Activated T-cell treated with anti-CD3 and anti-CD28 coated beads for 4 hours (primary cell): ENCODE data around the gene MAST4.

Experiments
- DNase-seq: peaks from one replicate; pipeline ENCODE4 v3.0.0-alpha.2; 2020

Gene MAST4

DNA sequence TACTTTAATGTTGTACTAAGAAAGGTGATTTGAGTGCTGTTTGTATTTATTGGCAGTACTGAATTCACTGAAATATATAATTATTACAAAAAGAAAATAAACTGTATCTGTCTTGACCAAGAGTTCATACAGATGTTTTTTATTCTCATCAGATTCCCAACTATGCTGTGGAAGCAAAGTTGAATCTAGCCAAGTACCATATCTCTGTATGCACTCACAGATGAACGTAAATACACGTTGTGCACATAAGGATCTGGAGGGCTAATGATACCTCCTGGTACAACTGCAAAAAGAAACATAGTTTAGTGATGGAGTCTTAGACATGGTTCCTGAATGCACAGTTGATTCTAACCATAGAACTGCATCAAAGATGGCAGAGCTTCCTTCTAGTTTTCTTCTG lies 431.0 kb downstream of the MAST4 start:
- DNase-seq: no peak

DNA sequence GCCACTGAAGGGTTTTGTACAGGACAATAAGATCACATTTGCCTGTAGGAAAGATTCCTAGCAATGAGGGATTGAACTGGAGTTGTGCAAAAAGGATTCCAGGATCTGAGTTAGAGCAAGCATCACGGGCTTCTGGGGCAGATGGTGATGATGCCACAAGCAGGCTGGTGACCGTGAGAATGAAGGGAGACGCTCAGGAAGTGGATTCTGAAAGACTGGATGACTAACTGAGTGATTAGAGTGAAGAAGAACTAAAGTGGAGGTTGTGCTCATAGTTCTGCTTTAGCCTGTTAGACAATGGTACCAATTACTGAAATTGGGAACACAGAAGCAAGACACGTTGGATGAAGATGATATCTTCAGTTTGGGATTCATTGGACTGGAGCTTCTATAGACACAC lies 432.2 kb downstream of the MAST4 start:
- DNase-seq: no peak

DNA sequence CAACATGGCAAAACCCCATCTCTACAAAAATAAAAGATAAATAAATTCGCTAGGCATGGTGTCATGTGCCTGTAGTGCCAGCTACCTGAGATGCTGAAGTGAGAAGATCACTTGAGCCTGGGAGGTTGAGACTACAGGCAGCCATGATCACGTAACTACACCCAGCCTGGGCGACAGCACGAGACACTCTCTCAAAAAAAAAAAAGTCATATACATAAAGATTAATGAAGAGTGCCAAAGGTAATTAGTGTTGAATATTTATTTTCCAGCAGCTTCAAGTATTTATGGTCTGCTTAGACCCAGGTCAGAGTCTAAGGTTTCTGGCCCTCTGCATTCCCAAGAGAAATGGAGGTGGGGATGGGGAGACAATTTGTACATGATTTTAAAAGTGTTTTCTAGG lies 432.7 kb downstream of the MAST4 start:
- no peak for DNase-seq

DNA sequence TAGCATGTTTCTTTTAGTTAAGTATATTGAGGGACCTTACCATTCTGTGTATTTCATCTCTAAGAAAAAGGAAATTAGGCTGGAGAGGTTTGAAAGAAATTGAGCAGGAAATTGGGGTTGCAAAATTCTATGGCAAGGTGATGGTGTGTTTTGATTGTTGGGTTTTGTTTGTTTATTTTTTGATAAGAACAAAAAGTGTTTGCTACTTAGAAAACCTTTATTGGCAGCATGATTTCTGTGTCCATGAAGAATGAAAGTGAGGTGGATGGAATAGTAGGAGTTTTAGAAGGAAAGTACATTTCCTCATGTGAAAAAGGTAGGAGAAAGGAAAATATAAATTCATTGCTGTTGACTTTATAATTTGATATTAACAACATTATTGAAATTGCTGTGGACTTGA lies 433.3 kb downstream of the MAST4 start:
- DNase-seq: no peak

DNA sequence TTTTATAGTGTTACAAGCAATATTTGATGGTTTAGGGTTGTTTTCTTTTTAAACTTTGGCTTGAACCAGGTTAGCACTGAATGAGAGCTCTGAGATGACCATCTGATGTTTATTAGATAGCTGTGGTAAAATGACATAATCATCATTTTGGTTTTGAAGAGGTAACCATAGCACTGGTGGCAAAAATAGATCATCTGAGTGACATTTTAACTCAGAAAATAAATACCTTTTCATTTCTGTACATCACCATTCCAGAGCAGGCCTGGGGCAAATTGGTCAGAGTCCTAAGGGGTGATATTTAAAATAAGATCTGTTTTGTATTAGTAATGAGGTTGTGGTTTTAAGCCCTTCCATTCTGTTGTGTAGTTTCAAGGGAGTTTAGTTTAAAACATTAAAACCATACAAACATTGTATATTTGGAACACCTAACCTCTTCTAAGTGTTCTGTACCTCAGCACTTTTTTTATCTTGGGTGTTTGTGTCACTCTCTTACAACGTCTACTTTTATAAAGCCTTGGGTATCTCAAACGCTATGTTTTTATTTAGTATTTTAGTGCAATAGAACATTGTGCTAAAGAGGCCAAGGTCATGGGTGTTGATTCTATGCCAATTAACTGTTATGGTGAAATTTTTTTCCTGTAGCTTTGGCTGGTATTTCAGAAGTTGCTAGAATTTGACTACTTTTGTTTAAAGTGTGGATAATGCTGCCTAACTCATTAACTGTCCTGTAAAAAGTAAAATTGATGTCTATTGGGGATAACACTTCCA lies 434.3 kb downstream of the MAST4 start:
- no peak for DNase-seq

DNA sequence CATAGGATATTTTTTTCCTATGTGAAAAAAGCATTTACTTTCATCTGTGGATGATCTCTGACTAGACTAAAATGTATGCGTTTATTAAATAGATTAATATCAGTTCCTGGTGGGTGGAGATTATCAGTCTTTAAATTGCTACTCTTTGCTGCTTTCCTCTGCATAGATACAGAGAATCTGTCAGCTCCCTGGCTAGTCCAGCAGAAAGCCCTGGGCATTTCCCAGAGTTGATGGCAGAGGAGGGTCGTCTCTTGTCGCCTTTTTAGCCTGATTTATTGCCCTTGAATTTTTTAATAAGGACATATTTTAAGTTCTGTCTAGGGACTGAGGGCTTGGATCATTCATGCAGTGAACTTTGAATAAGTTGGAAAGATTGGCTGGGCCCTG lies 434.9 kb downstream of the MAST4 start:
- no peak for DNase-seq

DNA sequence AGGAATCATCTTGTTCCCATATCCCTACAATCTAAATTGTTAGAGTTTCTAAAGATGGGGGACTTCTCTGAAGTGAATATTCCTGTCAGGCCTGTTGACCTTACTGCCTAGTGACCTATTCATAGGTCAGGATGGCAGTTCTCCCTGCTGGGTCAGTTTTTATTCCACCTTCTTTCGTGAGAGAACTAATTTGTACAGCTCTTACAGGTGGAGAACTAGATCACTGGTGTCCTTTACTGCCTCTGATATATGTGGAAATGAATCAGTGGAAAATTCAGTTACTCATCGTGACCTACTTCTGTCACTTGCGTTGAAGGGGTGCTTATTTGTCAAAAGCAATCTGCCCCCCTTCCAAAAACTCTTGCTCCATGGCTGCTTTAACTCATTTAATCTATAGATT lies 435.5 kb downstream of the MAST4 start:
- DNase-seq: no peak

DNA sequence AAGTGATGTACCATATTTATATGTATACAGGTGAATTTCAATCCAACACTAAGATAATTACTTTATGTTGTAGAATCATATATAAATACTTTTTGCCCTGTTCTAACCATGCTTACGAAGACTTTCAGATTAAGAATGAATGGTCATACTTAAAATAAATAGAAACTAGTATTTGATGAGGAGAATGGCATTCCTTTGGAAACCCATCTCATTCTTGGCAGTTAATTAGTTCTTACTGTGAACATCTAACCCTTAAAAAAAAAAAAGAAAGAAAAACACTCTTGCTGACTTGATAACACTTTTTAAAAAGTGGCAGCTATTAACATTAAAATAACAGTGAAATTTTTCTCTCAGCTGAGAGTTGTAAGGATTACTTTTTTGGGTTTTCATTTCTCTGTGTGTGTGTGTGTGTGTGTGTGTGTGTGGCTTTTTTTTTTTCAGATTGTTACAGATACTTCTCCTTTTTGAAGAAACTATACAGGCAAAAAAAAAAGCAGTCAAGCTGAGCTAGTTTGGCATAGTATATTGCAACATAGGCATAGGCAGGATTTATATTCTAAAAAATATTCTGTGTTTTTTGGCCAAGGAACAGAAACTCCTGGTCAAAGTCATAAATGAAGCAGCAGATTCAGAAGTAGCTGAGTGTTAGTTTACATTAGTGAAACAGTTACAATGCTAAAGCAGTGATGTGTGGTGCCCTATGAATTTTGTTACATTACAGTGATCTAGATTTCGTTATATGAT lies 436.9 kb downstream of the MAST4 start:
- no peak for DNase-seq

DNA sequence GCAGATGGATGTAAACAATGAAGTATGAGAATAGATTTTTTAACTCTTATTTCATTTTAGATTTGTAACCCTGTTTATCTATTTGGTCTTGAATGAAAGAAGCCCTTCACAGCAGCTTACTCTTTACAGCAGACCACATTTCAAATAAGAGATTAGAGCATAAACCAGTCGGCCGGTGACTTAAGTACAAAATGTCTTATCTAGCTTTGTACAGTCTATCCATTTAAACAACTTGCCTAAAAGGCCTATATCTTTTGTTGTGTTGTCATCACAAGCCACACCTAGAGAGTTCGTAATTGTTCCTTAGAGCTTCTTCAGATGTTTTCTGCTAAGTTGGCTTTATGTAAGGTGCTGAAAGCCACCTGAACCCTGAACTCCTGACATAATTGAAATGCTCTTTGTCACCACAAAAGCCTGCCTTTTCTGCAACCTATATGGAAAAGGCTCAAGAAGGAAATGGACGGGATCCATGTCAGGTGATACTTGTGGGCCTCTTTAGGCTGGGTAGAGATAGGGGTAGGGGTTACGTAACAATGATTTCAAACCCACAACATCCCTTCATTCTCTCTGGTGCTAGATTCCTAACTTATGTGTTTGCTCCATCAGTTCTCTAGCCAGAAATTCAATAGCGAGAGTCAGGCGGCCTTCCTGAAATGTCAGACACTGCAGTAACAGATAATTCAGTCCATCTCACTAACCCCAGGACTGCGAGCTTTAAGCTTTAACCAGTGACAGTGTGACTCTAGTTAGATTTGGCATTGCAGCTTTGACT lies 437.9 kb downstream of the MAST4 start:
- DNase-seq: no peak

DNA sequence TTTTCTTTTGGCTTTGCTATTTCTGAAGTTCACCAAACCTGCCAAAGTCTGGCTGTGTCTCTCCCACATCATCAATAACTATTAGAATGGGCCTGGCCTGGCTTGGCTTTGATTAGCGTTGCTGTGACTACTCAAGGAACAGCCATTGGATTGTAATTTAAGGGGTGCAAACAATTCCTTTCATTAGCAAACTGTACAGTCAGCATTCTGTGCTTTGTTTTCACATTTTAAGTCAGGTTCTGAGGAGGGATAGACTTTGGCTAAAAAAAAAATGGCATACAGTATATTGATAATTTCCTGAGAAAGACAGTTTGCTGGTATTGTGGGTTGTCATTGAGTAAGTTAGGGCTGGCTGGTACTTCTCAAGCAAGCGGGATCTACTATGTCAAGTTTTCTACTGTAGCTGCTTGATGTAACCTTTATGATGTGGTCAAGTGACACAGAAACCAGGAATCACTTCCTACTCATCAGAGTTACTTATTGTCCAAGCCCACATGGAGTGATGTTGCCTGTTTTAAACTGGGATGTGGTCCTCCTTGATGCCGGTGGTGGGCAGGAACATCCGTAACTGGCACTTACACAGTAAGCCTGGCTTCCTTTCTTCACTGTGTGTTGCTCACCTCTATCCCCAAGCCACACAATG lies 439.0 kb downstream of the MAST4 start:
- DNase-seq: no peak

DNA sequence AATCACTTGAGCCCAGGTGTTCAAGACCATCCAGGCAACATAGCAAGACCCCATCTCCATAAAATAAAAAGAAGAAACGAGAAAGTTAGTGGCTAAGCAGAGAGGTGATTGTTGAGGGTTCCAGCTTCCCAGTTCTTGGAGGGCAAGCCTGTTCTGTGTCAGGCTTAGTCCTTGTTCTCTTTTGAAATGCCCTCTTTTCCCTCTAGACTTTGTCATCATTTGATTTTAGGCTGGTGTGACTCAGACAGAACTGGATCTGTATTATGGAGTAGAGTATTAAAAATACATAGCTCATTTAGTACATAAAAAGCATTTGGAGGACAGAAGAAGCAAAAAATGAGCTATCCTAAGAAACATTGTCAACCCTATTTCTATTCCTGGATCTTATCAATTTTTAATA lies 441.0 kb downstream of the MAST4 start:
- no peak for DNase-seq

DNA sequence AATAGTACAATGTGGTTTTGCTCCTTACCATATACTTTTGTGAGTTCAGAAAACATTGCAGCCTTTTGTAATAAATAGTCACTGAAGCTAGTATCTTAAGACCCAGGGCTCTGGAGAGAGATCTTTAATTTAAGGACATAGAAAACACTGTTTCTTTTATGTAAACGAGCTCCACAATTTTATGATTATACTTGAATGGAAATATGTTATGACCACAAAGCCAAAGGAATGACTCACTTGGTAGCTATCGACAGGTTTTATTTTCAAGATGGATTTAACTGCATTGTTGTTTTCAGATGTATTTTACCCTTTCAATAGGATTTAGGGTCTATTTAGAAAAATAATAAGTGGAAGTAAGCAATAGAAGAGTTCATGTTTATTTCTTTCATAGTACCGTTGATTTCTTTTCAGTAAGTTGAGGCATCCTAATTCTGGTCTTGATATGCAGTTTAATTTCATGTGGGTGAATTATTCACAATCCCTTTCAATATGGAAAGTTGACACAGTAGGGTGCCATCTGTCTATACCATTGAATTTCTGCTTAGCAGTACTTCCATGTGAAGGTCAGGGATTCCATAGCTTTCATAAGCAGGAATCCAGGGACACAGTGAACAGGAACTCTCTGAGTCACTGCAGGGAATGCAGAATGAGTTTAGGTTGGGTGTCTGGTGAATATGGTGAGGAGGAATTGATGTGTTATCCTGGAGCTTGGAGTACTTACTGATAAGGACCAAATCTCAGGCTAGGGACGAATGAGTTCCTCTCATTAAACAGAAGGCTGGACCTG lies 442.8 kb downstream of the MAST4 start:
- no peak for DNase-seq

DNA sequence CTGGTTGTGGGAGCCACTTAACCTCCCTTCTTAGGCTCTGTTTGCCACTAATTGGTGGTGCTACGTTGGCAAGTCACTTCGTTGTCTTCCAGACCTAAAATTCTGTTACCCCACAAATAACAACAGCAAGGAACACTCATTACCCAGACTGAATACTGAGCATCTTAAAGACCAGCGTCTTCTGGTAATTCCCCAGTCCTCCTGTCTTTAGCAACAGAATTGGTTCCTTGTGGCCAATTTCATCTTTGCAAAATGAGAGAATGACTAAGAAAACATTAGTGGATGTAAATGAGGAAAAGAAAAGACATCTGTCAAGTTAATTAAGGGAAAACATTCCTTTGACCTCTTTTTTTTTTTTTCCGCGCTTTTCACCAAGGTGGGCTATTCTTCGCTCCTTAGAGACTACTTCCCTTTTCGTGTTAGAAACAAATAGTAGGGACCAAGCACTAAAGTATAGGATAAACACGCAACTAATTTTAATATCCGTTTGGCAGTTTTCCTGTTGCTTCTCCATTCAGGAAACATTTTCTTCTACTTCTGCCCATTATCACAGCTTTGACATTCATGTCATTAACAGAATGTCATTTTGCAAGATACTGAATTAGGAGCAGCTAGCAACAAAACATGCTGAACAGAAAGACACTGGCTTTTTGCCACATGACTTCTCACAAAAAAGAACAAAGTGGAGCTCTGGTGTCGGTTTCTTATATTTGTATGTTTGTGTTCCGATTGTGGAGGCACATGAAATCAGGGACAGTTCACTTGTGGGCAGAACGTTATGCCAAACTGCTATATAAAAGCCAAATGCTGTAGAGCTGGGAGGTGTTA lies 446.2 kb downstream of the MAST4 start:
- no peak for DNase-seq

DNA sequence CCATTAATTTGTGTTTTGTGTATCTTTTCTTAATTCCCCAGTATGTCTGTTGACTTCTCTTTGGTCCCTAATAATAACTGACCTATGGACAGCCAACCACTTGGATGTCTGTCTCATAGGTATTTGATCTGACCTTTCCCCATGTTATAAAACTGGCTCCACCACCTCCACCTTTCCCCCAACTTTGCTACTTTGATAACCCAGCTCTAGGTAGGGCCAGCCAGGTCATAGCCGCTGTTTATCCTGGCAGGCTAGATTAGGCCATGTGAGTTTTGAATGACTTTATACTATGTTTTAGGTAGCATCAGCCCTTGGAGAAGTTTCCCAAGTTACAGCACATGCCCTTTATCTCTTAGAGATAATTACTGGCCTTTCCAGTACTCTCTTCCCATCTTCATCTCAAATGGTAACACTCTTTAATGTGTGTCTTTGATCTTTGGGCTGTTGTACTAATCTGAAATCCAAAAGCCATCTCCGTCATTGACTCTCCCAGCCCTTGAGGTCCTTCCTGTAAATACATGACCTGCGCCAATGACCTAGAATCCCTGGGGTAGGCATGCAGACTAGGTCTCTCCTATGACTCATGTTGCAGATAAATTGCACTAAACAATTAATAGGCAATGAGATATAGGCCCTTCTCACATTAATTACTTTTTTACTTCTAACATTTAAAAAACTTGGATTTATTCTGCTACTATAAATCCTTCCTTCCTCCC lies 447.8 kb downstream of the MAST4 start:
- DNase-seq: no peak

DNA sequence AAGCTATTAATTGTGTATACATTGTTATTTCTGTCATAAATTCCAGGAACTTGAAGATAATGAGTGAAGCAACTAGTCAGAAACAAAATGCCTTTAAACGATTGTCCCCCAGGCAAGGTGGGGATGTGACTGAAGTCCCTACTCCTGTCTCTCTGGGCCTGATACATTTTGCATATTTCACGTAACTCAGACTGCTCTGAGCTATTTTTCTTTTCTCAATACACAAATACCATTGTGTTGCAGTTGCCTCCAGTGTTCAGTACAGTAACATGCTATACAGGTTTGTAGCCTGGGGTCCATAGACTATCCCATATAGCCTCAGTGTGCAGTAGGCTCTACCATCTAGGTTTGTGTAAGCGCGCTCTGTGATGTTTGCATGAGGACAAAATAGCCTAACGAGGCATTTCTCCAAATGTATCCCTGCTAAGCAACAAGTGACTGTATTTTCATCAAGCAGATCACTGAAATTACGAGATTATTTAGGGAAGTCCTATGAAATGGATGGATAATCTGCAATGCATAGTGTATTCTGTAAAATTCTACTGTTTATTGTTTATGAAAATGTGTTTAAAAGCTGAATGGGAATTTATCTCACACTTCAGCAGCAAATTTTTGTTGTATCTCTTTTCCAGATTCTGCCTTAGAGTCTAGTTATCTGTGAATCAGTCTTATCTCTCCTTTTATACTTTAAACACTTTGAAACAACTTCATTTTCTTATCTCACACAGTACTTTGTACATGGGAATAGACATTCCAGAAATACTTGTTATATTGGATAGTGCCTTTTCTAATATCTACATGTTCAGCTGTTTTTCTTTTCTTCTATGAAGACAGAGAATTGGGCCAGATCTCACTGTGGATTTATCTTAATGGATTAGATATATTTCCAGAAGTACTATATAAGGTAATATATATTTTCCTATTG lies 449.9 kb downstream of the MAST4 start:
- no peak for DNase-seq

DNA sequence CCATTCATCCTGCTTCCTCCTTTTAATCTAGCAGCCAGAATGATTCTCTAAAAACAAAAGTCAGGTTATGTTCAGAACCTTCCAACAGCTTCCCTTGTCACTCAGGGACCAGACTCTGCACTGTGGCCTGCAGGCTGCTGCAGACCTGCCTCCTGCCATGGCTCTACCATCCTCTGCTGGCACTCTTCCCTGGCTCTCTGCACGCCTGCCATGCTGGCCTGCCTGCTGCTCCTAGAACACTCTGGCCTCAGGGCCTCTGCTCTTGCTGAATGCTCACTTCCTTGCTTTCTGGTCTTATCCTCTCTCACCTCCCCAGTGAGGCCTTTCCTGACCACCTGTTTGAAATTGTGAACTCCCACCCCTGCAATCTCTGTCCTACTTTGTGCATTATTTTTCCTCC lies 451.0 kb downstream of the MAST4 start:
- DNase-seq: no peak

DNA sequence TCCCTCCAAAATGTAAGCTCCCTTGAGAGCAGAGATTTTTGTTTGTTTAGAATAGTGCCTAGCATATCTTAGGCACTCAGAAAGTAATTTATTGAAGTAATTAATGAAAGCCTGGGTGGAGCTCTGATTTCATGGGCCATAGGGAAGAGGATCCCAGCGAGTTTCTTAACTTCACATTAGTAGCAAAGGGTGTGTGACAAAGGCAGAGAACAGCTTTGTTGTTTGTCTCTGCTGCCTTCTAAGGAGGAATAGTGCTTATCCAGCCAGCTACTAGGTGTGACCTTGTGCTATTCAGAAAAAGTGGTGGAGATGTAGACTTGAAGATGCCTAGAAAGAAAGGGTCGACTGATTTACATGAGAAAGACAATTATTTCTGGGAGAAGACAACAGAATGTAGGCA lies 451.4 kb downstream of the MAST4 start:
- no peak for DNase-seq

DNA sequence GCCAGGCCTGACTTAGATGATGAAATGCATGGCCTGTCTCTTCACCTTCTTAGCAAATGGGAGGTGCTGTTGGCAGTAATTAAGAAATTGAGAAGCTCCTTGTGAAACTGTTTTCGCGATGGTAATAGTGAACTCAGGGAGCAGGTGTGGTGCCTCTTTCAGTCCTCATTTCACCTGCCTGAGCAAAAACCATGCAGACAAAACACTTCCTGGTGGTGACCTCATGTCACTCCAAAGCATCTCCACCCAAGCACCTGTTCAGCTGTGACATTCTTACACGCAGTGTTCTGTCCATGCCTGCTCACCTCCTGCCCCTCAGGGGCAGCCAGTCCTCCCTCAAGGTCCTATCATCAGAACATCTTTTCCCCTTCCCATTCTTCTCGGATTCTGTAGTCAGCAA lies 453.9 kb downstream of the MAST4 start:
- DNase-seq: no peak

DNA sequence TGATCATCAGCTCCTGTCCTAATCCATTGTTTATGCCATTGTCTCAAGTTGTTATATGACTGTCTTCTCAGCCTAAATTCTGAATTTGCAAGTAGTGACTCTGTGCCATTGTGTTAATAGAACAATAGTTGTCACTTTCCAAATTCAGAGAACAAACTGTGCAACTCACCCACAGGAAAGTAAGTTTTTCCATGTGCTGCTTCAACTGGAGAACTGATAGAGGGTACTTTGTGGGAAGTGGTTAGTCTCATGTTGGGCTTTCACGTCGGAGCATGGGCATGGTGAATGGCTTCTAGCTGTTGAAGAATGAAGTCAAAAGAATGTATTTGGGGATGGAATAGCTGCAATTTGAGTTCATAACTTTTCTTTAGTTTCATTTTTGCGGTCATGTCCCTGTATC lies 454.4 kb downstream of the MAST4 start:
- DNase-seq: no peak

DNA sequence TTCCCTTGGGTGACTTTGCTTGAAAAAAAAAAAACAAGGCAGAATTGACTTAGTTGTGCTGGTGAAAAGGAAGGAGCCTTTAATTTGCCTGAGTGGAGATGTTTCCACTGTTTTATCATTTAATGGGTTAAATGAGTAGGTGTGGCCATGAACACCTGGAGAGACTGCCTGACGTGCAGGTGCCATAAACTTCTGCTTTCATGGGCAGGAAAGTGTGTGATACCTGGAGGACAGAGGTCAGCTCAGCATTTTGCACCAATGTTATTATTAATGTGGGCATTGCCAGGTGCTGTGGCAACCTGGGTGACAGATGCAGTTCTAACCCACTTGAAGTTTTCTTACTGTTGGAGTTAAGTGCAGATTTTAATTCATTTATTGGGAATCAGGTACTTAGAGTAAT lies 455.0 kb downstream of the MAST4 start:
- DNase-seq: no peak
